Esophagus squamous epithelium (tissue), 5 donors: ENCODE data around the gene TMED1. TPM values are rescaled to one million over a fixed set of nuclear protein-coding genes. Genes with fewer than 3 reads are reported as not detected.

Experiments
- DNase-seq: peaks from one replicate; lab custom pipeline; 2025; lab: John Stamatoyannopoulos, UW
- H3K27ac ChIP-seq, 4 donors: fragments of 200-600 bp; sonication (generic); one replicate each; pipeline ENCODE4 v1.5.1; 2016 to 2019; ENCODE audit warnings: mild to moderate bottlenecking in 1 of 4
- H3K27me3 ChIP-seq, 4 donors: fragments of 200-600 bp; sonication (generic); 1 replicate in 3 of 4; 2 replicates in 1 of 4; pipeline versions ENCODE4 v1.5.1 to v1.6.0; 2017 to 2021; ENCODE audit warnings: antibody characterized with exemption in 1 of 4
- H3K36me3 ChIP-seq, 3 donors: fragments of 200-600 bp; sonication (generic); one replicate each; pipeline ENCODE4 v1.5.1; 2016 to 2019
- H3K4me1 ChIP-seq, 3 donors: fragments of 200-600 bp; sonication (generic); one replicate each; pipeline ENCODE4 v1.5.1; 2017 to 2019
- H3K4me3 ChIP-seq, 4 donors: fragments of 200-600 bp; sonication (generic); 1 replicate in 3 of 4; 2 replicates in 1 of 4; pipeline ENCODE4 v1.5.1; 2016 to 2019; ENCODE audit warnings: mild to moderate bottlenecking in 2 of 4, moderate library complexity in 1 of 4
- H3K9me3 ChIP-seq, 3 donors: fragments of 200-600 bp; sonication (generic); one replicate each; pipeline ENCODE4 v1.5.1; 2016 to 2019
- CTCF ChIP-seq, 6 experiments: fragments of 450-650 bp in 4 of 6; fragments of 200-600 bp in 2 of 6; sonication (generic) in 2 of 6; IDR thresholded peaks; one replicate each; pipeline ENCODE4 v1.5.1; 2016 to 2019; ENCODE audit warnings: antibody characterized with exemption in 6 of 6, mild to moderate bottlenecking in 4 of 6, moderate library complexity in 4 of 6
- POLR2A ChIP-seq, 4 donors: fragments of 450-650 bp; IDR thresholded peaks; one replicate each; pipeline ENCODE4 v1.6.1; 2017; ENCODE audit warnings: antibody characterized with exemption in 4 of 4, mild to moderate bottlenecking in 4 of 4, moderate library complexity in 3 of 4
- WGBS, 2 donors: methylation state at CpG; one replicate each; pipeline ENCODE4 v1.1.5; 2018; 5-methylcytosine and 5-hydroxymethylcytosine counted together
- intact Hi-C: fragments of 100-400 bp; cut with DNase I; formaldehyde crosslinking; loops from one replicate; pipeline ENCODE4 v1.15.0; 2022
- total RNA-seq, 4 donors: library from RNA; depleted of rRNA; stranded (reverse); fragments of >200 nt; gene quantifications; one replicate each; pipeline ENCODE4 v1.1.0, GENCODE V29; 2016
- donor health status: DM: yes; HTN: yes; CAD: no.

TMED1 gene
- total RNA-seq, 4 donors from 2014 or later = 14.7 to 30.3 (median 24.1) TPM

- H3K36me3 ChIP-seq = peaks cover 27 to 100% (median 53%) of the 10 kb centered on the region in 3 donors
- intact Hi-C loops = loop anchor here (10.0 kb wide), 1 partner anchor 88 kb away; the partner anchor contains the start of gene DNM2
These were observed 33.5 kb downstream of the TMED1 start for GRCh38 chr19:10802479-10802878.

GRCh38 chr19:10800488-10800887, 35.5 kb downstream of the TMED1 start:
- WGBS, 2 donors = 69 to 74% methylated on average over 3 to 6 of the region's 9 CpGs
- Histone ChIP-seq H3K4me1 (no peaks in the 10 kb centered on the region), H3K27me3 (no peaks in the 10 kb centered on the region), H3K9me3 (no peaks in the 10 kb centered on the region), H3K4me3 (no peak overlapping the region), H3K36me3 (peaks cover 45 to 100% (median 63%) of the 10 kb centered on the region in 3 donors), H3K27ac (no peak overlapping the region)
- intact Hi-C loops = loop anchor here (10.0 kb wide), 1 partner anchor 86 kb away; the partner anchor contains the start of gene DNM2
- DNase-seq = no peak
- no peak for TF ChIP-seq POLR2A (IDR thresholded peaks at IDR 0.05)
- no peak for TF ChIP-seq CTCF (IDR thresholded peaks at IDR 0.05)

More at GRCh38 chr19:10802479-10802878, 33.5 kb downstream of the TMED1 start:
- Histone ChIP-seq H3K27me3 (no peaks in the 10 kb centered on the region), H3K4me3 (no peak overlapping the region), H3K9me3 (no peaks in the 10 kb centered on the region), H3K27ac (no peak overlapping the region), H3K4me1 (no peaks in the 10 kb centered on the region)
- no peak for DNase-seq
- TF ChIP-seq POLR2A (IDR thresholded peaks at IDR 0.05) = no peak
- no peak for TF ChIP-seq CTCF (IDR thresholded peaks at IDR 0.05)
- 92 to 93% methylated on average over 2 to 5 of the region's 5 CpGs for WGBS, 2 donors

- H3K9me3 ChIP-seq = no peaks in the 10 kb centered on the region
- no peak overlapping the region for H3K4me3 ChIP-seq
- H3K4me1 ChIP-seq = no peaks in the 10 kb centered on the region
- 66 to 91% methylated on average over 3 to 16 of the region's 19 CpGs for WGBS, 2 donors
- intact Hi-C loops = no loop called here
- TF ChIP-seq CTCF (IDR thresholded peaks at IDR 0.05) = no peak
- no peak for TF ChIP-seq POLR2A (IDR thresholded peaks at IDR 0.05)
- H3K27ac ChIP-seq = peak overlapping the region in 2 of 4 donors; percentile 9 to 52
- H3K27me3 ChIP-seq = no peaks in the 10 kb centered on the region
- H3K36me3 ChIP-seq = peaks cover 38 to 100% (median 55%) of the 10 kb centered on the region in 3 donors
- no peak for DNase-seq
These were observed 38.3 kb downstream of the TMED1 start for GRCh38 chr19:10797541-10798256.

- DNase-seq = no peak
- Histone ChIP-seq H3K4me1 (no peaks in the 10 kb centered on the region), H3K9me3 (no peaks in the 10 kb centered on the region), H3K36me3 (peaks cover 32 to 100% (median 49%) of the 10 kb centered on the region in 3 donors), H3K27ac (no peak overlapping the region), H3K4me3 (no peak overlapping the region), H3K27me3 (no peaks in the 10 kb centered on the region)
- 84 to 89% methylated on average over 9 to 14 of the region's 14 CpGs for WGBS, 2 donors
- TF ChIP-seq POLR2A (IDR thresholded peaks at IDR 0.05) (no peak), CTCF (IDR thresholded peaks at IDR 0.05) (no peak)
- intact Hi-C loops = no loop called here
These were observed 38.9 kb downstream of the TMED1 start for GRCh38 chr19:10797078-10797477.

- H3K4me3 ChIP-seq = no peak overlapping the region
- H3K27ac ChIP-seq = no peak overlapping the region
- no peaks in the 10 kb centered on the region for H3K4me1 ChIP-seq
- DNase-seq = no peak
- intact Hi-C loops = no loop called here
- TF ChIP-seq POLR2A (IDR thresholded peaks at IDR 0.05) (no peak), CTCF (IDR thresholded peaks at IDR 0.05) (no peak)
- no peaks in the 10 kb centered on the region for H3K27me3 ChIP-seq
- 91 to 93% methylated on average over 3 to 4 of the region's 19 CpGs for WGBS, 2 donors
- H3K36me3 ChIP-seq = peaks cover 28 to 100% (median 45%) of the 10 kb centered on the region in 3 donors
- H3K9me3 ChIP-seq = no peaks in the 10 kb centered on the region
These were observed 39.4 kb downstream of the TMED1 start for GRCh38 chr19:10796653-10797052.
